ENCODE data around the gene MAP4. TPM values are rescaled to one million over a fixed set of nuclear protein-coding genes. Genes with fewer than 3 reads are reported as not detected.

Gene MAP4
- total and polyA plus RNA-seq, 2 of the 13 experiments (the other 11 are each of a cell fraction or from before 2014, with no cell fraction given), result 33.1 to 38.7 TPM

GRCh38 chr3:47940232-47940631 lies 76.0 kb downstream of the MAP4 start:
- 100% methylated on average over 1 of the region's 1 CpG for WGBS (ENCODE audit: low lambda C conversion rate)

More at GRCh38 chr3:47940232-47940631, 76.0 kb downstream of the MAP4 start:
- Histone ChIP-seq H3K4me3 (replicated peaks in 1 of 3; ENCODE audit: insufficient read depth in 1 of 3, low read depth in 2 of 3, low read length in 3 of 3) (no peak overlapping the region), H2AFZ (ENCODE audit: low read length) (no peak overlapping the region), H4K20me1 (ENCODE audit: insufficient read depth, low read length) (no peaks in the 10 kb centered on the region), H3K9me3 (ENCODE audit: low read length) (no peaks in the 10 kb centered on the region), H3K36me3 (replicated peaks in 1 of 2; ENCODE audit: control insufficient read depth in 1 of 2, insufficient read depth in 2 of 2, low read length in 2 of 2) (no peaks in the 10 kb centered on the region; a peak in 1 of 5 replicates), H3K79me2 (ENCODE audit: insufficient read depth, low read length) (no peaks in the 10 kb centered on the region), H3K4me1 (ENCODE audit: insufficient read depth, low read length) (no peaks in the 10 kb centered on the region), H3K4me2 (ENCODE audit: low read depth, low read length) (no peak overlapping the region), H3K27me3 (ENCODE audit: control insufficient read depth in 1 of 2, insufficient read depth in 2 of 2, low read length in 2 of 2) (no peaks in the 10 kb centered on the region), H3K27ac (ENCODE audit: extremely low read length, insufficient read depth, low read length) (no peak overlapping the region), H3K9ac (ENCODE audit: insufficient read depth, low read depth, low read length) (no peak overlapping the region)
- intact Hi-C loops (cut with micrococcal nuclease; ENCODE audit: unreplicated experiment), result no loop called here
- no TSS peak for BruUV-seq (replicated peaks)
- in situ Hi-C loops (cut with HindIII; ENCODE audit: extremely low pct_ligation_motif_present, low pct_unique_long_range_greater_than_20kb), result no loop called here
- DNase-seq (ENCODE audit: low spot score) (no peak), FAIRE-seq (no peak), ATAC-seq (no peak)
- ChIA-PET CTCF (ENCODE audit: low intra/inter-chr PET ratio, low total read pairs) (no interaction called here), POLR2A (no interaction called here)
- TF ChIP-seq YY1 (IDR thresholded peaks at IDR 0.05; ENCODE audit: insufficient read depth, insufficient replicate concordance, low read depth, low read length) (no peak), PAXIP1 (CRISPR knock-in tag; conservative IDR thresholded peaks at IDR 0.05) (no peak), ZMYM4 (CRISPR knock-in tag; IDR thresholded peaks at IDR 0.05) (no peak), RERE (CRISPR knock-in tag; IDR thresholded peaks at IDR 0.05; ENCODE audit: low read depth) (no peak), EZH2 (conservative IDR thresholded peaks at IDR 0.05; ENCODE audit: low read depth, low read length) (no peak), TCF12 (IDR thresholded peaks at IDR 0.05) (no peak), TCF12 (CRISPR knock-in tag; IDR thresholded peaks at IDR 0.05) (no peak), CENPX (CRISPR knock-in tag; IDR thresholded peaks at IDR 0.05) (no peak), ZNF333 (CRISPR knock-in tag; IDR thresholded peaks at IDR 0.05; ENCODE audit: borderline replicate concordance) (no peak), SMYD3 (CRISPR knock-in tag; IDR thresholded peaks at IDR 0.05) (no peak), PHF21A (CRISPR knock-in tag; IDR thresholded peaks at IDR 0.05) (no peak), NR2C2 (CRISPR knock-in tag; IDR thresholded peaks at IDR 0.05; ENCODE audit: borderline replicate concordance) (no peak), JUN (CRISPR knock-in tag; IDR thresholded peaks at IDR 0.05) (no peak)
